Measurements from ENCODE around the gene ABCA5.
"Not testable (repeated sequence)": the region's sequence is repeated elsewhere in the genome, so short reads cannot be mapped to it uniquely, and the experiment has no call there.

The ABCA5 gene

DNA sequence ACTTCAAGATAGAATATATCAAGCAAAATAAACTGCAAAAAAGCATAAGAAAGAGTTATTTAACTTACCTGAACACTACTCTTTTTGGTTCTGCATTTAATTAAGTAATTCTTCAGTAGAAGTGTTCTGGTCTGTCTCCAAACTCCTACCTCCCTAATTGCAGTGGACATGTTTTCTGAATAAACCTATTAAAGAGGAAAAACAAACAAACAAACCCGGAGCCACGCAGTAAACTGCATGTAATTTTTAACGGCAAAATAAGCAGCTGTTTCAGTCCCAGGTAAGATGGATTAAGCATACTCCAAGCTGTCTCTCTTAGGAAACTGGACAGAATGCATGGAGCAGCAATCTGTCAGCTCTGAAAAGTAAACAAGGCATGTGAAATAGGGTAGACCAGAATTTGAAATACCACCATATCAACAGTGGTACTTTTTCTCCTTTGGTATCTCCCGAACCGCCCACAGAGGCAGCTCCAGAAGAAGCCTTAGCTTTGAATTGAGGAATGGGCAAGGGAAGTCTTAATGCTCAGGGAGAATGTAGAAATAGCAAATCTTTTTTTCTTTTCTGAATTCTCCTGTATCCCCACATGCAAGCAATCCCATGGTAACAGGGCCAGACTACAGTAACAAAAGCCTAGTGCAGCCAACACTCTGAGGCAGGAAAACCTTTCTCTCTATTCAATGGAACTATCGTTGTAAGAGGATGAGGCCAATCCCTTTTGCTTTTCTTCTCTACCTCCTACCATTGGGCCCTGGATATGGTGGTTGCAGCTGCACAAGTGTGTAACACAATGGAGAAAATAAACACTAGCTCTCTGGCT, 12.5 kb downstream of the ABCA5 start:
- no peak for DNase-seq (ENCODE audit: low read depth)
- no peak for TF ChIP-seq MYC (IDR thresholded peaks at IDR 0.05; ENCODE audit: low read depth, low read length)
- TF ChIP-seq, protein P1, sequence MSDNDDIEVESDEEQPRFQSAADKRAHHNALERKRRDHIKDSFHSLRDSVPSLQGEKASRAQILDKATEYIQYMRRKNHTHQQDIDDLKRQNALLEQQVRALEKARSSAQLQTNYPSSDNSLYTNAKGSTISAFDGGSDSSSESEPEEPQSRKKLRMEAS (IDR thresholded peaks at IDR 0.05; ENCODE audit: low read depth, low read length) = no peak
- TF ChIP-seq POLR2A (IDR thresholded peaks at IDR 0.05; ENCODE audit: extremely low read depth, insufficient read length) = no peak
- TF ChIP-seq, protein P2, sequence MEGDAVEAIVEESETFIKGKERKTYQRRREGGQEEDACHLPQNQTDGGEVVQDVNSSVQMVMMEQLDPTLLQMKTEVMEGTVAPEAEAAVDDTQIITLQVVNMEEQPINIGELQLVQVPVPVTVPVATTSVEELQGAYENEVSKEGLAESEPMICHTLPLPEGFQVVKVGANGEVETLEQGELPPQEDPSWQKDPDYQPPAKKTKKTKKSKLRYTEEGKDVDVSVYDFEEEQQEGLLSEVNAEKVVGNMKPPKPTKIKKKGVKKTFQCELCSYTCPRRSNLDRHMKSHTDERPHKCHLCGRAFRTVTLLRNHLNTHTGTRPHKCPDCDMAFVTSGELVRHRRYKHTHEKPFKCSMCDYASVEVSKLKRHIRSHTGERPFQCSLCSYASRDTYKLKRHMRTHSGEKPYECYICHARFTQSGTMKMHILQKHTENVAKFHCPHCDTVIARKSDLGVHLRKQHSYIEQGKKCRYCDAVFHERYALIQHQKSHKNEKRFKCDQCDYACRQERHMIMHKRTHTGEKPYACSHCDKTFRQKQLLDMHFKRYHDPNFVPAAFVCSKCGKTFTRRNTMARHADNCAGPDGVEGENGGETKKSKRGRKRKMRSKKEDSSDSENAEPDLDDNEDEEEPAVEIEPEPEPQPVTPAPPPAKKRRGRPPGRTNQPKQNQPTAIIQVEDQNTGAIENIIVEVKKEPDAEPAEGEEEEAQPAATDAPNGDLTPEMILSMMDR (IDR thresholded peaks at IDR 0.05; ENCODE audit: low read depth, low read length) = no peak
- no peak overlapping the region for H3K4me3 ChIP-seq (ENCODE audit: low read depth, low read length)

DNA sequence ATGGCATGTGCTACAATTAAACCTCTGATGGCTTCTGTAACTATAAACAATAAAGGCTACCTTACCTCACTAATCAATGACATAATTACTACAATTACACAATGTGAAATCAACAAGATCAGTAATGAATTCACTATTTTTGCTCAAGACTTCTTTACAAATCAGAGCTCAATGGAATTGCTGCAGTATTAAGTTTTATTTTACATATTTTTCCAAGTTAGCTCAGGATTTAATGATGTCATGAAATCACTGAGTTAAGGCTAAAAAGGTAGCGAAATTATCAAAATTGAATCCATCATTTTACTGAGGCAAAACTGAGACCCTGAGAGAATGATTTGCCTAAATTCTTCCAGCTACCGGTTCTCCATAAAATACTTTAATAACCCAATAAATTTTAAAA, 21.8 kb downstream of the ABCA5 start:
- H3K4me3 ChIP-seq (ENCODE audit: low read depth, low read length) = no peak overlapping the region
- DNase-seq (ENCODE audit: low read depth) = no peak
- no peak for TF ChIP-seq POLR2A (IDR thresholded peaks at IDR 0.05; ENCODE audit: extremely low read depth, insufficient read length)

DNA sequence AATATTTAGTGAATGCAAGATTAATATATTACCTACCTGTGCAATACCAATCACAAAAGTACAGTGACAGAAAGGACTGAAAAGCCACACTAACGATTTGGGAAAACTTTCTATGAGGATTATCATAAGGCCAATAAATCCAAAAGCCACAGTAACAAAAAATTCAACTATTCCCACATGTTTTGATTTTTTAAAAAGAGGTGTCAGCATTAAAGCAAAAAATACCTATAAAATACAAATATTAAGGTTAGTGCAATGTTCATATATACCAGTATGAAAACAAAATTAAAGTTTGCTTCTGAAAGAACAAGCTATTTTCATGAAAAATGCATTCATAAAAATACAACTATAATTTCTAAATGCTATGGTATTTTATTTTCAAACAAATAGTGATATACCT, 24.3 kb downstream of the ABCA5 start:
- DNase-seq (ENCODE audit: low read depth) = no peak
- TF ChIP-seq, protein P2 (IDR thresholded peaks at IDR 0.05; ENCODE audit: low read depth, low read length) = no peak
- TF ChIP-seq MYC (IDR thresholded peaks at IDR 0.05; ENCODE audit: low read depth, low read length) = no peak
- no peak for TF ChIP-seq POLR2A (IDR thresholded peaks at IDR 0.05; ENCODE audit: extremely low read depth, insufficient read length)
- TF ChIP-seq, protein P1 (IDR thresholded peaks at IDR 0.05; ENCODE audit: low read depth, low read length) = no peak
- no peak overlapping the region for H3K4me3 ChIP-seq (ENCODE audit: low read depth, low read length)

DNA sequence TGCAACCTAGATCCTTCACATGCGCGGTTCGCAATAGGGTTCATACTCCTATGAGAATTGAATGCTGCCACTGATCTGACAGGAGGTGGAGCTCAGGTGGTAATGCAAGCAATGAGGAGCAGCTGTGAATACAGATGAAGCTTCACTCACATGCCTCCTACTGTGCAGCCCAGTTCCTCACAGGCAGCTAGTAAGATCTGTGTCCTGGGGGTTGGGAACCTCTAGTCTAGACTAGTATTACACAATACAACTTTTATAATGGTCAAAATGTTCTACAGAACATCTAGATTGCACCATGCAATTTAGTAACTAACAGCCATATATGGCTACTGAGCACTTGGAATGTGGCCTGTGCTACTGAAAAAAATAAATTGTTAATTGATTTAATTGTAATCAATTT, 26.7 kb downstream of the ABCA5 start:
- DNase-seq (ENCODE audit: low read depth) = peak; percentile 6
- H3K4me3 ChIP-seq (ENCODE audit: low read depth, low read length) = no peak overlapping the region
- TF ChIP-seq, protein P1 (IDR thresholded peaks at IDR 0.05; ENCODE audit: low read depth, low read length) = no peak
- TF ChIP-seq, protein P2 (IDR thresholded peaks at IDR 0.05; ENCODE audit: low read depth, low read length) = no peak
- no peak for TF ChIP-seq POLR2A (IDR thresholded peaks at IDR 0.05; ENCODE audit: extremely low read depth, insufficient read length)
- TF ChIP-seq MYC (IDR thresholded peaks at IDR 0.05; ENCODE audit: low read depth, low read length) = no peak

DNA sequence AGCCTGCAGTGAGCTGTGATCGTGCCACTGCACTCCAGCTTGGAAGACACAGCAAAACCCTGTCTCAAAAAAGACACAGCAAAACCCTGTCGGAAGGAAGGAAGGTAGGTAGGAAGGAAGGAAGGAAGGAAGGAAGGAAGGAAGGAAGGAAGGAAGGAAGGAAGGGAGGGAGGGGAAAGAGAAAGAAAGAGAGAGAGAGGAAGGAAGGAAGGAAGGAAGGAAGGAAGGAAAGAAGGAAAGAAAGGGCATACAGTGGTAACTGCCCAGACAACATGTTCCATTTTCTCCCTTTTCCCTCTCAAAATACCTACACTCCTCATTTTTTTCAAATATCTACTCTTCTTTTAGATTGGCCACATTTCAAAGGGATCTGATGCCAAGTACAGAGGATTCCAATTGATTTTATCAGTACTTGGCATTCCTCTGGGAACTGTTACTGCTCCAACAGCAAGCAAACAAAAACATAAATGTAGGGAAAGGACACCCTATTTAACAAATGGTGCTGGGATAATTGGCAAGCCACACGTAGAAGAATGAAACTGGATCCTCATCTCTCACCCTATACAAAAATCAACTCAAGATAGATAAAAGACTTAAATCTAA, 28.7 kb downstream of the ABCA5 start:
- DNase-seq (ENCODE audit: low read depth); H3K4me3 ChIP-seq (ENCODE audit: low read depth, low read length): not testable (repeated sequence)

DNA sequence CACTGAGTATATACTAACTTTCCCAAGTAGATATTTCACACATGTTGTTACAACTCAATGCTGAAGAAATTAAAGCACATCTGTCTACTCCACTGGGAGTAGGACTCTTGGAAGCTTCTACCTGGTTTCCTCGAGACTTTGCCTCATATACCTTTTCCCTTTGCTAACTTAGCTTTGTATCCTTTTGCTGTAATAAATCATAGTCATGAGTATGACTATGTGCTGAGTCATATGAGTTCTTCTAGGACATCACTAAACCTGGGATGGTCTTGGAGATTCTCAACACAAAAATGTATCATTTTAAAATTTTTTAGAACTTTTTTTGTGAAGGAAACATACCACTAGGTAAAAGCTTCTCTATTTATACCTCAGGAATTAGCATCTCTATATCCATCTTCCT, 39.8 kb downstream of the ABCA5 start:
- no peak for TF ChIP-seq POLR2A (IDR thresholded peaks at IDR 0.05; ENCODE audit: extremely low read depth, insufficient read length)
- TF ChIP-seq, protein P1 (IDR thresholded peaks at IDR 0.05; ENCODE audit: low read depth, low read length) = no peak
- TF ChIP-seq, protein P2 (IDR thresholded peaks at IDR 0.05; ENCODE audit: low read depth, low read length) = no peak
- TF ChIP-seq MYC (IDR thresholded peaks at IDR 0.05; ENCODE audit: low read depth, low read length) = no peak
- DNase-seq (ENCODE audit: low read depth) = no peak
- no peak overlapping the region for H3K4me3 ChIP-seq (ENCODE audit: low read depth, low read length)
